BLaER1 treated with 17β-estradiol and CSF1 and Interleukin-3, amounts not matched to agents 10 nM and 100 nM (cell line): ENCODE data around the gene SMG6.

Experiments used
- H3K27ac ChIP-seq, 11 experiments: shearing (Covaris generic); formaldehyde crosslinking; 2 replicates each; pipeline ENCODE4 v1.8.1; 2022
- H3K27me3 ChIP-seq, 11 experiments: shearing (Covaris generic); formaldehyde crosslinking; 2 replicates each; pipeline ENCODE4 v1.8.1; 2022
- H3K36me3 ChIP-seq, 11 experiments: shearing (Covaris generic); formaldehyde crosslinking; 2 replicates each; pipeline ENCODE4 v1.8.1; 2022
- H3K4me1 ChIP-seq, 10 experiments: shearing (Covaris generic); formaldehyde crosslinking; 2 replicates each; pipeline ENCODE4 v1.8.1; 2022
- H3K4me2 ChIP-seq, 11 experiments: shearing (Covaris generic); formaldehyde crosslinking; 2 replicates each; pipeline ENCODE4 v1.8.1; 2022
- H3K4me3 ChIP-seq, 10 experiments: shearing (Covaris generic); formaldehyde crosslinking; 2 replicates each; pipeline ENCODE4 v1.8.1; 2022
- H3K9ac ChIP-seq, 11 experiments: shearing (Covaris generic); formaldehyde crosslinking; 2 replicates each; pipeline ENCODE4 v1.8.1; 2022
- H3K9me3 ChIP-seq, 11 experiments: shearing (Covaris generic); formaldehyde crosslinking; replicated peaks in 1 of 11; 2 replicates each; pipeline ENCODE4 v1.8.1; 2022
- H4K20me1 ChIP-seq, 11 experiments: shearing (Covaris generic); formaldehyde crosslinking; 2 replicates each; pipeline ENCODE4 v1.8.1; 2022
- Cebpa-rat ChIP-seq, 11 experiments: shearing (Covaris generic); IDR thresholded peaks; 2 replicates each; pipeline ENCODE4 v1.8.1; 2022

The SMG6 gene

DNA sequence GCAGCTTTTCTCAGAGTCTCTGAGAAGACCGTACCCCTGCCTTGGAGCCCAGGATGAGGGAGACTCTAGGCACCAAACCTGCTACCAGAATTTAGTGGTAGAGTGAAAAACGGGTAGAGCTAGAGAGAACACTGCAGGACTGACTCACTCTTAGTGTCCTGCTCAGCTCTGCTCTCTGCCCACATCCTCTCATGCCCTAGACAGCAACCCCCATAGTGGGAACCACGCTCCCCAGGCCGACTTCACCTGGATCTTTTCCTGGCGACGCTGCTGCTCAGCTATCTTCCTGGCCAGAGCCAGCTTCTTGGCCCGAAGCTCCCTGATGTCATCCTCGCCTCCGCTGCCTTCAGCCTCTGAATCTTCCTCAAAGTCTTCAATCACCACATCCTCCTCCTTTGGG, 222.0 kb downstream of the SMG6 start:
- H3K4me1 ChIP-seq: peaks cover 48 to 72% (median 63%) of the 10 kb centered on the region in 10 experiments
- no peak overlapping the region for H3K4me3 ChIP-seq
- H3K27me3 ChIP-seq: no peaks in the 10 kb centered on the region
- H3K36me3 ChIP-seq: peaks cover 53 to 92% (median 69%) of the 10 kb centered on the region in 11 experiments
- TF ChIP-seq Cebpa-rat (IDR thresholded peaks at IDR 0.05): no peak
- H3K4me2 ChIP-seq: peak overlapping the region in 4 of 11 experiments; percentile 23 to 94 (median 62); a peak in 7 of 22 replicates
- H4K20me1 ChIP-seq: peaks cover 0 to 59% (median 0%) of the 10 kb centered on the region in 11 experiments; a peak in 8 of 22 replicates
- H3K9me3 ChIP-seq: no peaks in the 10 kb centered on the region
- no peak overlapping the region for H3K9ac ChIP-seq
- H3K27ac ChIP-seq: no peak overlapping the region

GRCh38 chr17:2077040-2077439, 226.5 kb downstream of the SMG6 start:
- Histone ChIP-seq H3K36me3 (peaks cover 48 to 58% (median 55%) of the 10 kb centered on the region in 11 experiments), H3K9ac (peak overlapping the region in 7 of 11 experiments; percentile 45 to 65 (median 62); a peak in 4 of 22 replicates), H3K27ac (peak overlapping the region in 7 of 11 experiments; percentile 64 to 83 (median 76); a peak in 11 of 22 replicates), H4K20me1 (peaks cover 0 to 18% (median 0%) of the 10 kb centered on the region in 11 experiments; a peak in 4 of 22 replicates), H3K4me1 (peaks cover 54 to 72% (median 61%) of the 10 kb centered on the region in 10 experiments), H3K4me2 (peak overlapping the region; percentile 70 to 98 (median 92)), H3K27me3 (no peaks in the 10 kb centered on the region), H3K4me3 (no peak overlapping the region), H3K9me3 (no peaks in the 10 kb centered on the region)
- TF ChIP-seq Cebpa-rat (IDR thresholded peaks at IDR 0.05): no peak

- Histone ChIP-seq H3K9me3 (no peaks in the 10 kb centered on the region), H4K20me1 (peaks cover 0 to 11% (median 0%) of the 10 kb centered on the region in 11 experiments; a peak in 3 of 22 replicates), H3K36me3 (peaks cover 43 to 58% (median 48%) of the 10 kb centered on the region in 11 experiments), H3K4me2 (peak overlapping the region; percentile 70 to 98 (median 92)), H3K4me3 (peak overlapping the region in 2 of 10 experiments; percentile 3 to 8; a peak in 1 of 20 replicates), H3K27ac (peak overlapping the region in 9 of 11 experiments; percentile 64 to 83 (median 73); a peak in 18 of 22 replicates), H3K9ac (peak overlapping the region in 9 of 11 experiments; percentile 42 to 67 (median 62); a peak in 16 of 22 replicates), H3K4me1 (peaks cover 58 to 72% (median 66%) of the 10 kb centered on the region in 10 experiments), H3K27me3 (no peaks in the 10 kb centered on the region)
- TF ChIP-seq Cebpa-rat (IDR thresholded peaks at IDR 0.05): no peak
These were observed 227.2 kb downstream of the SMG6 start for GRCh38 chr17:2076087-2076984.

- H3K4me1 ChIP-seq: peaks cover 62 to 76% (median 72%) of the 10 kb centered on the region in 10 experiments
- no peaks in the 10 kb centered on the region for H3K9me3 ChIP-seq
- H3K36me3 ChIP-seq: peaks cover 37 to 54% (median 41%) of the 10 kb centered on the region in 11 experiments
- peak overlapping the region in 9 of 11 experiments; percentile 64 to 83 (median 73); a peak in 18 of 22 replicates for H3K27ac ChIP-seq
- H4K20me1 ChIP-seq: peaks cover 0 to 8% (median 0%) of the 10 kb centered on the region in 11 experiments; a peak in 2 of 22 replicates
- peak overlapping the region; percentile 70 to 98 (median 92) for H3K4me2 ChIP-seq
- no peak for TF ChIP-seq Cebpa-rat (IDR thresholded peaks at IDR 0.05)
- peak overlapping the region in 2 of 10 experiments; percentile 3 to 8; a peak in 1 of 20 replicates for H3K4me3 ChIP-seq
- H3K27me3 ChIP-seq: no peaks in the 10 kb centered on the region
- peak overlapping the region in 9 of 11 experiments; percentile 42 to 67 (median 62); a peak in 17 of 22 replicates for H3K9ac ChIP-seq
These were observed 228.1 kb downstream of the SMG6 start for GRCh38 chr17:2075336-2076086.

GRCh38 chr17:2074919-2075318, 228.7 kb downstream of the SMG6 start:
- Histone ChIP-seq H3K36me3 (peaks cover 31 to 54% (median 35%) of the 10 kb centered on the region in 11 experiments), H3K4me1 (peaks cover 66 to 82% (median 78%) of the 10 kb centered on the region in 10 experiments), H3K9ac (peak overlapping the region in 7 of 11 experiments; percentile 11 to 60 (median 40); a peak in 8 of 22 replicates)

GRCh38 chr17:2071455-2072281, 231.9 kb downstream of the SMG6 start:
- no peaks in the 10 kb centered on the region for H3K9me3 ChIP-seq
- peak overlapping the region in 9 of 11 experiments; percentile 50 to 83 (median 71); a peak in 18 of 22 replicates for H3K27ac ChIP-seq
- H4K20me1 ChIP-seq: peaks cover 0 to 27% (median 0%) of the 10 kb centered on the region in 11 experiments; a peak in 4 of 22 replicates
- H3K36me3 ChIP-seq: peaks cover 0 to 26% (median 4%) of the 10 kb centered on the region in 11 experiments; a peak in 13 of 22 replicates
- H3K4me3 ChIP-seq: 0 out of 20 replicates have a peak overlapping the region, but pooled peaks of 1 of the 10 experiments have one; percentile 12
- H3K27me3 ChIP-seq: no peaks in the 10 kb centered on the region
- peak overlapping the region in 9 of 11 experiments; percentile 1 to 60 (median 47); a peak in 11 of 22 replicates for H3K9ac ChIP-seq
- peaks cover 85 to 100% (median 100%) of the 10 kb centered on the region in 10 experiments for H3K4me1 ChIP-seq
- TF ChIP-seq Cebpa-rat (IDR thresholded peaks at IDR 0.05): no peak
- peak overlapping the region; percentile 65 to 100 (median 92) for H3K4me2 ChIP-seq

More at GRCh38 chr17:2074919-2075318, 228.7 kb downstream of the SMG6 start:
- peak overlapping the region in 8 of 11 experiments; percentile 21 to 83 (median 62); a peak in 13 of 22 replicates for H3K27ac ChIP-seq
- TF ChIP-seq Cebpa-rat (IDR thresholded peaks at IDR 0.05): no peak
- no peaks in the 10 kb centered on the region for H3K9me3 ChIP-seq
- H3K27me3 ChIP-seq: no peaks in the 10 kb centered on the region
- no peak overlapping the region for H3K4me3 ChIP-seq
- H3K4me2 ChIP-seq: peak overlapping the region in 10 of 11 experiments; percentile 46 to 100 (median 93); a peak in 19 of 22 replicates
- H4K20me1 ChIP-seq: peaks cover 0 to 8% (median 0%) of the 10 kb centered on the region in 11 experiments; a peak in 2 of 22 replicates

DNA sequence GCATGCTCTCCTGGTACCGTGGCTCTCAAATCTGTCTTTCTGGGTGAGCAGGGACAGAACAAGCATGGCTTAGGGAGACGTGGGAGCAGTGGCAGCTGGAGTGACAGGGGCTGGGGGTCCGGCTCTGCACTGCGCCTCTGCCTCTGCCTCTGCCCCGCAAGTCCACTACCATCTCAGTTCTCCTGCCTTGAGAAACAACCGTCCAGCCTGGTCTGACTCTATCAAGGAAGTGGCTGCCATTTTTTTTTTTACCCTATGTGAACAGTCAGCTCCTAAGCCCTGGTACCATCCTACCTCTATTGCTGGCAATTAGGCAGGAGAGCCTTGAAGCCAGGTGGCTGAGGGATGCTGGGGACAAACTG, 232.6 kb downstream of the SMG6 start:
- peak overlapping the region; percentile 65 to 100 (median 92) for H3K4me2 ChIP-seq
- TF ChIP-seq Cebpa-rat (IDR thresholded peaks at IDR 0.05): no peak
- peaks cover 0 to 27% (median 0%) of the 10 kb centered on the region in 11 experiments; a peak in 4 of 22 replicates for H4K20me1 ChIP-seq
- peaks cover 0 to 26% (median 4%) of the 10 kb centered on the region in 11 experiments; a peak in 9 of 22 replicates for H3K36me3 ChIP-seq
- H3K9ac ChIP-seq: peak overlapping the region in 8 of 11 experiments; percentile 1 to 60 (median 37); a peak in 9 of 22 replicates
- H3K9me3 ChIP-seq: no peaks in the 10 kb centered on the region
- no peak overlapping the region for H3K4me3 ChIP-seq
- H3K4me1 ChIP-seq: peaks cover 85 to 100% (median 100%) of the 10 kb centered on the region in 10 experiments
- H3K27me3 ChIP-seq: no peaks in the 10 kb centered on the region
- H3K27ac ChIP-seq: peak overlapping the region in 9 of 11 experiments; percentile 50 to 83 (median 71); a peak in 18 of 22 replicates
